IPS-NIHi7 (cell line): ENCODE data around the gene TCAF2.
"Not testable (repeated sequence)": the region's sequence is repeated elsewhere in the genome, so short reads cannot be mapped to it uniquely, and the experiment has no call there.

Experiments
- DNase-seq: peaks from one replicate; pipeline ENCODE4 v3.0.0; 2012; ENCODE audit warnings: mixed read lengths; ENCODE audit errors: extremely low spot score

TCAF2 gene

DNA sequence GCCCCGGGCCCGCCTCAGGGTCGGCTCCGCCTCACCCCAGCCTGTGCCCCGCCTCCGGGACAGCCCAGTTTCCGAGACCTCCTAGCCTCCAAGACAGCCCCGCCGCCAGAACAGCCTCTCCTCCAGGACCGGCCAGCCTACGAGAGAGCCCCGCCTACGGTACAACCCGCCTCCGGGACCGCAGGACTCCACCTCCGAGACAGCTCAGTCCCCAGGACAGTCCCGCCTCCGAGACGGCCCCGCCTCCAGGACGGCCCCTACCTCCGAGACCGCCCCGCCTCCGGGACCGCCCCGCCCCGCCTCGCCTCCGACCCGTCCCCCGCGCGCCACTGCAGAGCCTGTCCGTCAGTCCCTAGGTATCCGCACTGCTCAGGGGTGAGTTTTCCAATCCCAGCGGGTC, at the start of gene TCAF2:
Gene TCAF2, plus strand, starts transcription at position 329 of the 400 bp plus-strand sequence.
- not testable (repeated sequence) for DNase-seq

DNA sequence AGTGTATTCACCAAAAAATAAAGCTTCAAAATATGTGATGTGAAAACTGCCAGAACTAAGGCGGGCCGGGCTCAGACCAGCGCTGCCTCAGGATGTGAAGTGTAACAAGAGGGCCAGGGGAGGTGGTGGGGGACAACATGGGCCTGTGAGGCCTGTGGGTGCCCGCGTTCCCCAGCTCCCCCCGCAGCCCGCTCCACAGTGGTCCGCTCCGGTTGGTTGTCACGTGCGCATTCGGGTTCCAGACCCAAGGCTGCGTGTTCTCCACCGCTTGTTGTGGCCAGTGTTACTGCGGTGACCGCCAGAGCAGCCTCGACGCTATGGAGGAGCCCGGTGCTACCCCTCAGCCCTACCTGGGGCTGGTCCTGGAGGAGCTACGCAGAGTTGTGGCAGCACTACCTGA, 49.3 kb upstream of the TCAF2 start, which contains the start of gene CTAGE15:
Gene CTAGE15, plus strand, starts transcription at position 301 of the 400 bp plus-strand sequence. Its CDS starts 17 bp downstream, at position 318.
- not testable (repeated sequence) for DNase-seq

DNA sequence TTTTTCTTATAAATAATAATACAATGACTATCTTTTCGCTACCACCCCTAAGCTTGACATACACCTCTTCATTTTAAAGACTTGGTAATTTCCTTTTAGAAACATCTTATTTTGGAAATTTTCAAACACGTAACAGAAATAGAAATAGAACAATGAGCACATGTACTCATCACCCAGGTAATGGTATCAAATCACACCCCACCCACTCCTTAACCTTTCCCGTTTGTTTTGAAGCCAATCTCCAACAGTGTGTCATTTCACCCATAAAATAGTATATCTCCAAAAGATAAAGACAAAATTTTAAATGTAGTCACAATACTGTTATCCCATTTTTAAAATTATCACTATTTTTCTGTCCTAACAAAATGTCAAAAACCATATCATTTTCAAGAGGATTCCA, 32.6 kb upstream of the TCAF2 start:
- DNase-seq, result not testable (repeated sequence)

DNA sequence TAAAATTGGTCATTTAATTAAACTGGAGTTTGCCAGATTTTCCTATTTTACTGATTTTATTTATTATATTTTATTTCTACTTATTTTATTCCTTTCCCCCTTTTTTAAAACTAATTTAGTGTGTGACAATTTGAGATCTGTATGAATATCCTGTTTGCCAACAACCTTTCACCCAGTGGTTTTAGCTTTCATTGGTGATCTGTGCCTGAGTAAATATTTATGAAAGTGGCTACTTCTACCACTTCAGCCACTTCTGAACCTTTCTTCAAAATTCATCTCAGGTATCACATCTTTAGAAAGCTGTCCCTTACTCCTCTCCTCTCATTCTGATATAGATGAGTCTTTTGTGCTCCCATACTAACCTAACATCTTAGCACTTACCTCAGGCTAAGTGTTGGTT, 30.9 kb upstream of the TCAF2 start:
- not testable (repeated sequence) for DNase-seq

DNA sequence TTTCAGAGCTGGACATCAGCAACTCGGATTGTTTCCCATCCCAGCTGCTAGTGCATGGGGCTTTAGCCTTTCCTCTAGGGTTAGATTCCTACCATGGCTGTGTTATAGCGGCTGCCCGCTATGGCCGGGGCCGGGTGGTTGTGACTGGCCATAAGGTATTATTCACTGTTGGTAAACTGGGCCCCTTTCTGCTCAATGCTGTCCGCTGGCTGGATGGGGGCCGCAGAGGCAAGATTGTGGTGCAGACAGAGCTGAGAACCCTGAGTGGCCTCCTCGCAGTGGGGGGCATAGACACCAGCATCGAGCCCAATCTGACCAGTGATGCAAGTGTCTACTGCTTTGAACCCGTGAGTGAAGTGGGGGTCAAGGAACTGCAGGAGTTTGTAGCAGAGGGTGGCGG, 22.7 kb upstream of the TCAF2 start:
- DNase-seq, result not testable (repeated sequence)

DNA sequence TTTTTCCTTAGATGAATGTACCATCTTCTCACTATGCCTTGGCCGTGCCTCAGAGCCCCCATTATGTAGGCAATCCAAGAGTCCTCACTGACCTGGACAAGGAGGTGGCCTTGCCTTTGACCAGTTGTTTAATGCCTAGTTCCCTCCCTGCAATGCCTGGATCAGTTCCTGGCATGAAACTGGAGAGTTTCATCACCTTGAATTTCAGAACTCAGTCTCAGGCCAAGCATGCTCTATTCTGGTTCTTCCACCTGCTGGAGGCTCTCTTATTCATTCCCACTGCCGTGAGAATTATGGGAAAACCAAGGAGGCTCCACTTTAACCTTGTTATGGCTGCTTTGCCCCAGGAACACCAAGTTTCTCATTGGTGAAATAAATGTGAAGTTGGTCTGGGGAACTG, 17.2 kb upstream of the TCAF2 start:
- DNase-seq, result not testable (repeated sequence)

DNA sequence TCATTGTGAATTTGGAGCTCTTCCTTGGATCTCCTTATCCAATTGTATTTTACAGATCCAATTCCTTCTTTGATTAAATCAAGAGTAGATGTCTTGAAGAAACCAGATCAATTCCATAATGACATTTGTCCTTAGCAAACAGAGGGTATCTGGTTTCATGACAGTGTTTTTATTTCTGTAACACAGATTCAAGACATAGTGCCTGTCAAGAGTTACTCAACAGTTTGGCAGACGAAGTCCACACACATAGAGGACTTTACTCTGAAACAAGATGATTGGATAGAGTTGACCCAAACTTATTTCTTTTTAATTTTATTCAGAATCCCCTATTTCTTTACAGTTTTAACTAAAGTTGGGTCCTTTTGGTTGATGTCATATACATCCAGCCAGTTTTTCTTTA, 14.7 kb upstream of the TCAF2 start:
- DNase-seq, result not testable (repeated sequence)

DNA sequence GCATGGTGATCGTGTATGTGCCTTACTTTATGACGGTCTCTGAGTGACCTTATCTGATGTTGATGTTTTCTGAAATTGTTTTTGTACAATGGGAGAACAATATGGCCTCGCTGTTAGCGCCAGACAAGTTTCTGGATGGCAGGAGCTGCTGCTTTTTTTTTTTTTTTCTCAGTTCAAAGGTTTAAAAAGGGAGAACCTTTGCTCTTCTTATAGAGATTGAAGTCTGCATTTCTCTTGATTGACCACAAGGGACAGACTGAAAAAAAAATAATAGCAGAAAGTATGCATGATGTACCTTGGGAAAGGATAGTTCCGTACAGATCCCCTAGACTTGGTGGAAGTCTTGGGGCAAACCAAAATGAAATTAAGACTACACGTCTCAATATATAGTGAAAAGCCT, 5.2 kb upstream of the TCAF2 start:
- not testable (repeated sequence) for DNase-seq

DNA sequence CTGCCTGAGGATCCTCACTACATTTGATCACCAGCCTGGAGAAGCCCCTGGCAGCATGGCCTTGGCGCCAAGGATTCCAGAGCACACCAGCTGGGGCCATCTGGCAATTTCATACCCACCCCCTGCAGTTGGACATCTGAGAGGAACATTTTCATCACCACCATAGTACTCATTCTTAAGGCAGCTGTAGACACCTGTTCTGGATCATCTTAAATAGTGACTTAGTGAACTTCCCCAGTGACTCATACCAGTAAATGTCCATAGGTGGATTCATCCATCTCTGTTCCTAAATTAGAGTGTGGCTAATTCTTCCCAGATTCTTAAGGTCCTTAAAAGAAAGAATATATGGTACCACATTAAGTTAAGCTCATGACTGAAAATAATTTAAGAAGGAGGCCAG, 3.6 kb upstream of the TCAF2 start:
- DNase-seq, result not testable (repeated sequence)

DNA sequence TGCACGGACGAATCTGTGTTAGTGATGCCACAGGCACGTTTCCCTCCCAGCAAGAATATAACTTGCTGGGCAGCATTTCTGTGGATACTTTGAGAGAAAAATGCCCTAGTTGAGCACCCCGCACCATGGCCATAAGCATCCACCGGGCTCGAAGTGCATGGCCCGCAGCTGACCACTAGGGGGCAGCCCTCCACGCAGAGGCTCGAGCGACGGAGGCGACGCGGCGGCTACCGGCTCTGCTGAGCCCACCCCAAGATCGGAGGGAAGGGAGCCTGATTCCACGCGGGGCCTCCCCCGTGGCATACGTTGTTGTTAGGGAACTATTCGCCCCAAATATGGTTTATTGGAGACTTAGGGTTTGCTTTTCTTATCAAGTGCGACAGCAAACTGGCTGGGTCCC, 716 bp upstream of the TCAF2 start:
- not testable (repeated sequence) for DNase-seq

DNA sequence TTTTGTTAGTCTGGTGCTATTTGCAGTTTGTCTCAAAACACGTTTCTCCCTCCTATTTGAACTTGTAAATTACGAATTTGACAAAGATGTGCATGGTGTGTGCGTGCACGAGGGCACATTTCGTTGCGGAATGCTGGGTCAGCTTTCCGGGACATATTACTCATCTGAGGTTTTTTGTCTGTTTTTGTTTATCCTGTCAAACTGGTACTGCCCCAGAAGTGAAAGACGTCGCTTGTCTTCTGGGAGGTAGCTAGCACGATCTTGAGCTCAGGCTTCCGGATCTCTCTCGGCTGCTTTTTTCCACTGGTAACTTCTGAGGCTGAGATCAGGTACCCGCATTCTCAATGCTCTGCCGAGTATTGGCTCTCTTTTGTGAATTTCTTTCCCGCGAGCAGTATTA, 401 bp downstream of the TCAF2 start:
- not testable (repeated sequence) for DNase-seq

DNA sequence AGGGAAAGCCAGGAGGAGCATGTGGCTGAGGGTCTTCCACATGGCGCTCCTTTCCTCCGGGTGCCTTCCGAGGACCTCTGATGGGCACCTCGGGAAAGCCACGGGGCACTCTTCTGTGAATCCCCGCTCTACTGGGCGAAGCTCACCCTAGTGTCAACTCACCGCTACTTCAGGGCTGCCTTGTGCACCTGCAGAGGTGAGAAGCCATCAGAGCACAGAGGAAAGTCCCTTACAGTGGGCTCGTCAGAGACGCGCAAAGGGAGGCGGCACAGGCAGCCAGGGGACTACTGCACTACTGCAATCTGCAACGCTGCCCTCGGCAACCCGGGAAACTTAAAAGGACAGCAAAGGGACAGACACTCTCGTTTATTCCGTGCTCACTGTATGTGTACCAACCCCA, 1.4 kb downstream of the TCAF2 start:
- not testable (repeated sequence) for DNase-seq

DNA sequence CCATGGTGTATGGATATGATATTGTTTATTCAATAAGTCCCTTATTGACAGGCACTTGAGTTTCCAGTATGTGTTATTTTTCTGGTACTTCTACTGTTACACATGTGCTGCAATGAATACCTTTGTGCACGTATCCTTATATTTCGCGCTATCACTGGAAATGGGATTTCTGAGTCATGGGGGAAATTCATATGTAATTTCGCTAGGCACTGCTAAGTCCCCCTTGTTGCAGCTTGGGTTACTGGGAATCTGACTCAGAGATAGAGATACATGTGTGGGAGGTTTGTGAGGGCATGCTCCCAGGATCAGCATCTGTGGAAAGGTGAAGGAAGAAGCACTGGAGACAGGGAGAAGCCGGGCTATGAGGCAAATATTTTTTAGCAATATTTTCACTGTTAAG, 9.9 kb downstream of the TCAF2 start:
- not testable (repeated sequence) for DNase-seq

DNA sequence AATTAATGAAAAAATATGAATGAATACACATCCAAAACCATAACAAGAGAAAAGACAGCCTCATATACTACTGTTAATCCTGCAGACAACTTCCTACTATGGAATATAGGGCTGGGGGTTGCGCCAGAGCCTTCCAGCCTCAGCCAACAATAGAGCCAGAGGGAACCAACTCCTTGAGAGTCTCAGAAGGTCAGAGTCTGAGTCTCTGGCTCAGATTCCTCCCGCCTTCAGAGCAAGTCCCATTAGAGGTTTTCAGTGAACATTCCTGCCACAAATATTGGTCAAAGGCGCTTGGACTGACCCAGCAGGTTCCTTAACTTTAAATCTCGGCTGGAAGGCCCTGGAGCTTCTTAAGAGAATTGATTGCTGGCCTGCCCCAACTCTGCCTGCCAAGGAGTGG, 11.7 kb downstream of the TCAF2 start:
- not testable (repeated sequence) for DNase-seq

DNA sequence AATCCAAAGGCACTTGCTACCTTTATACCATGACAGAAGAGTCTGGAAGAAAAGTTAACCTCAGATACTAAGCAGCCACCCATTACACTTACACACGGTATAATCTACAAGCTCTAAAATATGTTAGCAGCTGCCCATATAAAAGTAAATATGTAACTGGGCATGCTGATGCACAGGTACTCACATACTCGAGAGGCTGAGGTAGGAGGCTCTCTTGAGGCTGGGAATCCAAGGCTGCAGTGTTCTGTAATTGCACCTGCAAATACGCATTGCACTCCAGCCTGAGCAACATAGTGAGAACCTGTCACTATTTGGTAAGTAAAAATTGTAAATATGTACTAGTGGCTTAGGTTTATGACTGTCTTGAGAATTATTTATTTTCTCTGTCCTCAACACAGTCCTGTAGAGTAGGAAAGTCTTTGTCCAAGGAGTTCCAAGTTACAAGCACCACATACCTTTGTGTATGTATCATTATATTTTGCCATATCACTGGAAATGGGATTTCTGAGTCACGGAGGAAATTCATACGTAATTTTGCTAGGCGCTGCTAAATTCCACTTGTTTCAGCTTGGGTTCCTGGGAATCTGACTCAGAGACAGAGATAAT, 12.3 kb downstream of the TCAF2 start:
- DNase-seq, result not testable (repeated sequence)

DNA sequence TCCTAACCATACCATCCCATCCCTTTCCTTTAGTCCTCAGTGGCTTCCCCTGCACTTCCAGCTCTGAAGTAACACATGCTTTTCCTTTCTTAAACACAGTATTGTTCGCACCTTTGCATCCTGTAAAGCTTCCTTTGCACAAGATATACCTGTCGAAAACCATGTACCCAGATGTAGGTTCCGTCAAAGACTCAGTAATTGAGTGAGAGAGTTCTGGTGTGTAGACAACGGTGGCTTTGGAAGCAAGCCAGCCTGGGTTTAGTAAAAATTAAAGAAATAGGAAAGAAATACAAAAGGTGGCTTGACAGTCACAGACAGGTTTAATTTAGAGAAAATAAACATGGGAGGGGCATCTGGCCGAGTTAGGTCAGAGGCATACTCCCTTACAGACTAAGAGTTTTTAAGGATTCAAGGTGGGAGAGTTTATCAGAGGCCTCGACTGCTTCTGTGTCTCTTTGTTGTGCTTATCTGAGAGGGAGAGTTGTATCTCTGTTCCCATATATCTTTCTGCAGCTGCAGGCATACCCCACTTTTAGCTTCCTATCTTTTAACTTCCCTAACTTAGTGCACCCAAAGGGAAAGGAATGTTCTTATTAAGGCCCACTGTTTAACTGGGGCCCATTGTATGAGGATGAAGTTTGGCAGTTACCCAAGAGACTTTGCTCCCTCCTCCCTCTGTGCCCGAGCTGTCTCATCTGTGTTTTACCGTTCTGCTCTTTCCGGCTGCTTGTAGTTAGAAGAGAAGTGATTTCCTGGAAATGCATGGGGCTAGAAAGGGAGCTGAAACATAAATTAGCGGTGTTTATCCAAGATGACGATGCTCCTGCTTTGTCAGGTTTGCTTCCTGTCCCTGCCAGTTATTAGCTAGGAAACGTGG, 14.8 kb downstream of the TCAF2 start:
- not testable (repeated sequence) for DNase-seq

DNA sequence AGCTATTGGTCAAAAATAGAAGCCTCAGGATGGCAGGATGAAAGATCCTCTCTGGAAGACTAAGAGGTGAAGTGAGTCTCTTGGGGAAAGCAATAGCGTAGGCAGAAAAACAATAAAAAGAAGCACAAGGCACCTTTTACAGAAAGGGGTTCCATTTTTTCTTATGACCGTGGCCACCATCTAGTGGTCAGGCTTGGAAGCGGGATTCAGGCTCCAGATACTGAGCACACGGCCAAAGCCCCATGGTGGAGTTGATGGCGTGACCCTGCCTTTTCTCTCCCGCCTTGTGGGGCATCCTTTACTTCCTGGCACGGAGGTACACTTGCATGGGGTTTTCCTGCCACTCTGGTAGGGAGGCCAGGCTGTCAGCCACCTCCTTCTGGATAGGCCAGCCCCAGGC, 18.6 kb downstream of the TCAF2 start:
- DNase-seq, result not testable (repeated sequence)

DNA sequence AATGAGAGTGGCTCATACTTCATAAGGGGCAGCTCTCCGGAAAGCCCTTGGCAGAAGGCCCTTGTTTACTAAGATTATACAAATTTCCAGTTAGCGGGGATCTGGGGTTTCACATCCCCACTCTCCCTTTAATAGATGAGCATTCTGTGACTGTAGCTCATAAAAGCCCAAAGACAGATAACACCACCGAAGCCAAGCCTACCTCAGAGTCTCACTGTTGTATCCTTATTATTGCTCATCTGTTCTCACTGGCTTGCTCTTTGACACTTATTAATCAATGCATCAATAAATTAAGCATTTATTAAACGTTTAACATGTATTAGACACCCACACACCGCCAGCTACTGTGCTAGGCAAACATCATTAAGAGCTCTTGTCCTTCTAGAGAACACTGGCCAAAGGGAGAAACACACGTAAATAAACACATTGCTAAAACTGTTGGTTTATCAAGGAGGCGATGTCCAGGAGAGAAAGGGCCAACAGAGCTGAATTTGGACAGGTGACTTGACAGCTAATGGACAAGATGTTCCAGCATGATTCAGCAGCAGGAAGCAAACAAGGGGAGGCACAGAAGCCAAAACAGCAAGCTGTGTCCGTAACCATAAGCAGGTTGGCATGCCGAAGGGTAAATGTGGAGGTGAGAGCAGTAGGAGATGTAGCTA, 19.9 kb downstream of the TCAF2 start:
- DNase-seq, result not testable (repeated sequence)

DNA sequence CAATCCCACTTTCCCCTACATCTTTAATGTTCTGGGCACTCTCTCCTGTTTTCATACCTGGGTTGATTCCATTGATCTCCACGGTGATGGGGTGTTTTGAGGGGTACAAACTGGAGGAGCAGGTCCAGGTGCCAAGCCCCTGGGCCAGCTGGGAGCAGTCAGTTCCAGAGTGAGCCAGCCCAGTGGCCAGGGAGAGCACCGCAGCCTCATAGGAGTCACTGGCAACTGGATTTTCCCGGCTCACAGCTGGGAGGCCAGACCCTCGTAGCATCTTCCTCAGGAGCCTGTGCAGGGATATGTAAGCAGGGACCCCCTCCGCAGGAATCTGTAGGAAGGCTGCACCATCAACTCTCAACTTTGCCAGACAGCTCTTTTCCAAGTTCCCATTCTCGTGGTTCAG, 25.8 kb downstream of the TCAF2 start:
- DNase-seq, result not testable (repeated sequence)

DNA sequence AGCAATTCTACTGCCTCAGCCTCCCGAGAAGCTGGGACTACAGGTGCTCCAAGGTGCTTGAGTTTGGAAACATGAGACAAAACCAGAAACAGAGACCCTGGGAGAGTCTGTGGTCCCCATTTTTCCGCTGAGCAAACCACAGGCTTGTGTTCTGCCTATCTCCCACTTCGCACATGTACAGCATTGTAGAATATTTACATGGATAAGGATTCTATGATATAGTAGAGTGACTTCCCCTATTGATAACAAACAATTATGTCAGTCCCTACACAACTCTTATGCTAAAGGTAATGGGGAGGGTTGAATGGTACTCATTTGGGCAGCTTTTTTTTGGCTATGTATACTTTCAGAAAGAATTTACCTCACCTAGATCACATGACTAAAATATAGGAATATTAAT, 29.1 kb downstream of the TCAF2 start:
- DNase-seq, result not testable (repeated sequence)

DNA sequence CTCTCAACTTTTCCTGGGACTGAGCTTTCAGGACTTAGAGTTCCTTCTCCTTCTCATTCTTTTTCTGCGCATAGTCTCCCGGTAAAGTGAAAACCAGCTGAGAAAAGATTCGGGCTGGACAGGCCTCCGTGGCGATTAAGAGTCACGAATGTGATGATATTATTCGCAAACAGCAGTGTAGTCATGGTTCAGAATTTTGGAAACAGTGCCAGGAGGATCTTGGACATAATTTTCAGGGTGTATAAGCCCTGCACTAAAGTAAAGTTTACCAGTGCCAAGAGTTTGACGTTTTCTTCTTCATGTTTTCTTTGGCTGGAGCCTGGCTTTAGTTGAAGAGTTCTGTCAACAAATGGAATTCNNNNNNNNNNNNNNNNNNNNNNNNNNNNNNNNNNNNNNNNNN, 29.7 kb downstream of the TCAF2 start:
- DNase-seq, result not testable (repeated sequence)
